Endodermal cell (in vitro differentiated cells): ENCODE results near the gene CEP295NL. TPM values are rescaled to one million over a fixed set of nuclear protein-coding genes. Genes with fewer than 3 reads are reported as not detected.

Source experiments
- DNase-seq: peaks from one replicate; pipeline ENCODE4 v3.0.0-alpha.2; 2017
- H3K27ac ChIP-seq: 2 replicates; pipeline ENCODE4 v1.5.1; 2013; ENCODE audit warnings: mild to moderate bottlenecking, low read depth, low read length, moderate library complexity
- H3K27me3 ChIP-seq: 2 replicates; pipeline ENCODE4 v1.6.1; 2013; ENCODE audit warnings: mild to moderate bottlenecking, low read length, moderate library complexity; ENCODE audit not compliant: insufficient read depth, control insufficient read depth, poor library complexity, severe bottlenecking
- H3K36me3 ChIP-seq: 2 replicates; pipeline ENCODE4 v1.7.0; 2013; ENCODE audit warnings: mild to moderate bottlenecking, low read length, moderate library complexity; ENCODE audit not compliant: control insufficient read depth, insufficient read depth
- H3K4me1 ChIP-seq: one replicate; pipeline ENCODE4 v1.7.0; 2013; ENCODE audit warnings: low read length; ENCODE audit not compliant: control insufficient read depth, insufficient read depth
- H3K4me3 ChIP-seq: 2 replicates; pipeline ENCODE4 v1.5.1; 2013; ENCODE audit warnings: mild to moderate bottlenecking, low read length, moderate library complexity
- H3K9ac ChIP-seq: 2 replicates; pipeline ENCODE4 v1.6.1; 2013; ENCODE audit warnings: mild to moderate bottlenecking, low read length, moderate library complexity; ENCODE audit not compliant: poor library complexity, severe bottlenecking; ENCODE audit errors: extremely low read depth
- H3K9me3 ChIP-seq: 2 replicates; pipeline ENCODE4 v1.6.1; 2013; ENCODE audit warnings: mild to moderate bottlenecking, low read length, moderate library complexity; ENCODE audit not compliant: control insufficient read depth
- H3K27ac Mint-ChIP-seq: 2 replicates; pipeline ENCODE4 v1.8.0; 2020; ENCODE audit warnings: mixed read lengths
- H3K27me3 Mint-ChIP-seq: 2 replicates; pipeline ENCODE4 v1.8.0; 2021; ENCODE audit warnings: mild to moderate bottlenecking, mixed read lengths; ENCODE audit not compliant: insufficient read depth
- H3K36me3 Mint-ChIP-seq: 2 replicates; pipeline ENCODE4 v1.8.0; 2020; ENCODE audit warnings: low read depth, mixed read lengths
- H3K4me1 Mint-ChIP-seq: 2 replicates; pipeline ENCODE4 v1.8.0; 2020; ENCODE audit warnings: mixed read lengths
- H3K4me3 Mint-ChIP-seq: 2 replicates; pipeline ENCODE4 v1.8.0; 2020; ENCODE audit warnings: mild to moderate bottlenecking, moderate library complexity, mixed read lengths
- H3K9me3 Mint-ChIP-seq: 2 replicates; pipeline ENCODE4 v1.8.0; 2020; ENCODE audit warnings: mild to moderate bottlenecking, mixed read lengths
- CTCF ChIP-seq: fragments of 200-600 bp; sonication (generic); conservative IDR thresholded peaks from 2 replicates; pipeline ENCODE4 v1.5.0; 2021; ENCODE audit warnings: antibody characterized with exemption, mild to moderate bottlenecking
- WGBS, 2 experiments: methylation state at CpG; one replicate each; pipeline versions ENCODE4 v1.1.5 to v1.1.7; 2013; ENCODE audit warnings: missing lambda C conversion rate in 2 of 2, mixed read lengths in 1 of 2; ENCODE audit not compliant: insufficient coverage in 1 of 2, insufficient read length in 1 of 2; 5-methylcytosine and 5-hydroxymethylcytosine counted together
- total RNA-seq, 2 donors: library from RNA; stranded (reverse); fragmentation: NEBNext Ultra II Directional in 1 of 2; extraction: Animal tissue kit (Norgen Biotek cat#: 25700) in 1 of 2; gene quantifications; 2 replicates in 1 of 2; 3 replicates in 1 of 2; pipeline ENCODE4 v1.2.1, GENCODE V29; 2021

The CEP295NL gene
- total RNA-seq, 2 donors from 2014 or later, result 0.97 to 2.2 TPM

- H3K9me3 Mint-ChIP-seq, result no peaks in the 10 kb centered on the region
- WGBS, 2 experiments, result 88 to 95% methylated on average over 2 to 4 of the region's 4 CpGs
- TF ChIP-seq CTCF, result no peak
Observed at GRCh38 chr17:78859051-78859450, 44.0 kb downstream of the CEP295NL start.

GRCh38 chr17:78857266-78857665 lies 45.7 kb downstream of the CEP295NL start:
- WGBS, 2 experiments, result 94 to 99% methylated on average over 11 to 14 of the region's 14 CpGs
- H3K27me3 Mint-ChIP-seq, result no peaks in the 10 kb centered on the region
- H3K9me3 Mint-ChIP-seq, result no peaks in the 10 kb centered on the region
- no peaks in the 10 kb centered on the region for H3K4me1 ChIP-seq
- H3K4me3 ChIP-seq, result no peak overlapping the region
- no peak overlapping the region for H3K4me3 Mint-ChIP-seq
- H3K9ac ChIP-seq, result no peak overlapping the region
- H3K27me3 ChIP-seq, result no peaks in the 10 kb centered on the region
- DNase-seq, result no peak
- no peak overlapping the region for H3K27ac Mint-ChIP-seq
- H3K9me3 ChIP-seq, result no peaks in the 10 kb centered on the region
- no peaks in the 10 kb centered on the region for H3K4me1 Mint-ChIP-seq
- TF ChIP-seq CTCF, result no peak
- H3K36me3 Mint-ChIP-seq, result peaks cover 17% of the 10 kb centered on the region
- H3K27ac ChIP-seq, result no peak overlapping the region
- peaks cover 5% of the 10 kb centered on the region for H3K36me3 ChIP-seq

More at GRCh38 chr17:78859051-78859450, 44.0 kb downstream of the CEP295NL start:
- peaks cover 23% of the 10 kb centered on the region for H3K36me3 Mint-ChIP-seq
- no peak for DNase-seq
- no peak overlapping the region for H3K4me3 Mint-ChIP-seq
- H3K4me3 ChIP-seq, result no peak overlapping the region
- no peak overlapping the region for H3K27ac Mint-ChIP-seq
- no peaks in the 10 kb centered on the region for H3K4me1 ChIP-seq
- no peaks in the 10 kb centered on the region for H3K9me3 ChIP-seq
- H3K27me3 Mint-ChIP-seq, result no peaks in the 10 kb centered on the region
- peaks cover 12% of the 10 kb centered on the region for H3K36me3 ChIP-seq
- no peak overlapping the region for H3K9ac ChIP-seq
- H3K4me1 Mint-ChIP-seq, result no peaks in the 10 kb centered on the region
- no peak overlapping the region for H3K27ac ChIP-seq
- H3K27me3 ChIP-seq, result no peaks in the 10 kb centered on the region

DNA sequence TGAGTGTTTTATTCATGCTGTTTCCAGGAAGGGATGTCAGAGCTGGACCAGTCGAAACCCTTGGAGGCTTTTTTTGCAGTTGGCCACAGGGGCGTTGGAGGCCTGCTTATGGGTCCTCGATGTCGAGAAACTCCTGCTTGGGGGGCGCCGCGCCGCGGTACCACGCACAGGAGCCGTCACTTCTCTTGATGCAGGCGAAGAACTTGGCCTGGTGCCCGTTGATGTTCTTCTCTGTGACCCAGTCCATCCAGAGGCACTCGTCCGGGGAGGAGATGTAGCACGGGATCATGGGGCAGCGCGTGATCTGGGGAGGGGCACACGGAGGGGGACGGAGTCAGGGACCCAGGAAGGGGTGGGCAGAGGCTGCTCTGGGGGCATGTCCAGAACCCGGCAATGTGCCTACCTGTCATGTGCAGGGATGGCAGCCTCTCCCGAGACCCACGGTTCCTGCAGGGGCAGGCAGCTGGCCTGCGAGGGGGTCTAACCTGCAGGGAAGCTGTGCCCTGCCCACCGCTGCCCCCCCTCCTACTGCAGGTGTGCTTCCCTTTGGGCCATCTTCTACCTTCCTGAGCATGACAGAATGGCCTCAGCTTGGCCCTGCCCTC lies 47.3 kb downstream of the CEP295NL start:
- TF ChIP-seq CTCF, result no peak
- peaks cover 5% of the 10 kb centered on the region for H3K36me3 ChIP-seq
- no peaks in the 10 kb centered on the region for H3K4me1 ChIP-seq
- Mint-ChIP-seq H3K9me3 (no peaks in the 10 kb centered on the region), H3K4me1 (no peaks in the 10 kb centered on the region), H3K4me3 (no peak overlapping the region), H3K27me3 (no peaks in the 10 kb centered on the region), H3K36me3 (peaks cover 10% of the 10 kb centered on the region), H3K27ac (no peak overlapping the region)
- WGBS, 2 experiments, result 93 to 99% methylated on average over 22 to 25 of the region's 25 CpGs
- H3K4me3 ChIP-seq, result no peak overlapping the region
- H3K9me3 ChIP-seq, result no peaks in the 10 kb centered on the region
- no peak overlapping the region for H3K9ac ChIP-seq
- DNase-seq, result no peak
- H3K27me3 ChIP-seq, result no peaks in the 10 kb centered on the region
- H3K27ac ChIP-seq, result no peak overlapping the region
